GM12878 (cell line): ENCODE measurements around the gene TMEM253. TPM values are rescaled to one million over a fixed set of nuclear protein-coding genes. Genes with fewer than 3 reads are reported as not detected.

Experiments used
- ATAC-seq: fragments of 200-7000 bp; cut with Tn5 transposase; 3 replicates; pipeline ENCODE4 v1.9.1; 2020; ENCODE audit warnings: mild to moderate bottlenecking, moderate library complexity
- BruUV-seq: library from RNA; stranded (reverse); fragments of 400-500 nt; replicated peaks from 2 replicates; lab custom pipeline; 2021; lab: Mats Ljungman, UMichigan
- CTCF ChIA-PET: fragments of 300-600 bp; sonication (Branson Sonifier 250); formaldehyde crosslinking; extraction: SDS; loops from one replicate; lab custom pipeline; 2021; ENCODE audit warnings: inconsistent platforms; lab: Yijun Ruan, JAX
- POLR2A ChIA-PET: fragments of 350-600 bp; formaldehyde crosslinking; extraction: SDS; loops from one replicate; lab custom pipeline; 2021; ENCODE audit warnings: inconsistent platforms; lab: Charles Lee
- RAD21 ChIA-PET: fragments of 300-600 bp; sonication (Branson Sonifier 250); formaldehyde crosslinking; loops from one replicate; lab custom pipeline; 2023; ENCODE audit warnings: antibody characterized with exemption; ENCODE audit not compliant: unreplicated experiment; lab: Charles Lee
- SMC1A ChIA-PET: fragments of 300-600 bp; sonication (Branson Sonifier 250); formaldehyde crosslinking; loops from one replicate; lab custom pipeline; 2023; ENCODE audit not compliant: unreplicated experiment, uncharacterized antibody; lab: Charles Lee
- DNase-seq: peaks from one replicate; pipeline ENCODE4 v3.0.0-alpha.2; 2011; ENCODE audit warnings: low read depth, low spot score
- FAIRE-seq: peaks from 3 replicates; lab custom pipeline; 2011; peaks lifted over from hg19 to GRCh38; lab: Jason Lieb, UNC
- H2AFZ ChIP-seq: 2 replicates; pipeline ENCODE4 v1.6.0; 2011; ENCODE audit warnings: low read depth, low read length, control low read depth; ENCODE audit not compliant: control insufficient read depth
- H3K27ac ChIP-seq: 2 replicates; pipeline ENCODE4 v1.5.1; 2011; ENCODE audit warnings: control low read depth; ENCODE audit not compliant: control insufficient read depth, insufficient read depth
- H3K27me3 ChIP-seq, 2 experiments: replicated peaks in 1 of 2; 2 replicates each; pipeline versions ENCODE4 v1.6.0 to v1.6.1; 2011; ENCODE audit warnings: low read length in 1 of 2; ENCODE audit not compliant: control insufficient read depth in 2 of 2, insufficient read depth in 2 of 2
- H3K36me3 ChIP-seq, 2 experiments: 2 replicates each; pipeline ENCODE4 v1.5.1; 2011; ENCODE audit warnings: low read length in 1 of 2; ENCODE audit not compliant: control insufficient read depth in 2 of 2, insufficient read depth in 2 of 2
- H3K4me1 ChIP-seq: 2 replicates; pipeline ENCODE4 v1.6.1; 2011; ENCODE audit warnings: mild to moderate bottlenecking, low read length, moderate library complexity, mixed read lengths; ENCODE audit not compliant: control insufficient read depth, insufficient read depth
- H3K4me2 ChIP-seq: 2 replicates; pipeline ENCODE4 v1.6.0; 2011; ENCODE audit warnings: control low read depth; ENCODE audit not compliant: control insufficient read depth, insufficient read depth
- H3K4me3 ChIP-seq: fragments of 200-600 bp; sonication (generic); 2 replicates; pipeline ENCODE4 v1.5.1; 2016
- H3K79me2 ChIP-seq: 2 replicates; pipeline ENCODE4 v1.6.0; 2011; ENCODE audit warnings: low read length; ENCODE audit not compliant: control insufficient read depth, insufficient read depth
- H3K9ac ChIP-seq: 2 replicates; pipeline ENCODE4 v1.8.0; 2011; ENCODE audit warnings: low read length, control low read depth, mixed read lengths; ENCODE audit not compliant: control insufficient read depth, insufficient read depth
- H3K9me3 ChIP-seq: replicated peaks from 3 replicates; pipeline ENCODE4 v1.5.1; 2011; ENCODE audit warnings: mild to moderate bottlenecking, low read length; ENCODE audit not compliant: control insufficient read depth, insufficient read depth
- H4K20me1 ChIP-seq: 2 replicates; pipeline ENCODE4 v1.6.0; 2011; ENCODE audit not compliant: control insufficient read depth, insufficient read depth
- ATF7 ChIP-seq: fragments of 450-650 bp; IDR thresholded peaks from 2 replicates; pipeline ENCODE4 v1.6.1; 2016; ENCODE audit warnings: low read depth, mild to moderate bottlenecking
- ESRRA ChIP-seq: IDR thresholded peaks from 2 replicates; pipeline ENCODE4 v1.6.1; 2012; ENCODE audit warnings: mild to moderate bottlenecking, low read length, improper control_type of control experiment
- IKZF2 ChIP-seq, 2 experiments: fragments of 450-650 bp; IDR thresholded peaks; 2 replicates each; pipeline ENCODE4 v1.6.1; 2017; ENCODE audit warnings: mild to moderate bottlenecking in 2 of 2, moderate library complexity in 2 of 2
- LARP7 ChIP-seq: fragments of 450-650 bp; IDR thresholded peaks from 2 replicates; pipeline ENCODE4 v1.6.1; 2017; ENCODE audit warnings: mild to moderate bottlenecking
- MEF2A ChIP-seq: IDR thresholded peaks from 2 replicates; pipeline ENCODE4 v1.6.1; 2011; ENCODE audit warnings: low read depth, mild to moderate bottlenecking, low read length, moderate library complexity; ENCODE audit not compliant: insufficient read depth
- NFYA ChIP-seq: IDR thresholded peaks from 2 replicates; pipeline ENCODE4 v1.6.1; 2011; ENCODE audit warnings: low read depth, mild to moderate bottlenecking, low read length, improper control_type of control experiment, borderline replicate concordance
- RBBP5 ChIP-seq: fragments of 200-600 bp; sonication (generic); conservative IDR thresholded peaks from 2 replicates; pipeline ENCODE4 v1.6.1; 2016
- SP1 ChIP-seq: IDR thresholded peaks from one replicate; pipeline ENCODE4 v1.6.1; 2011; ENCODE audit warnings: low read depth, low read length
- SUPT20H ChIP-seq: IDR thresholded peaks from 2 replicates; pipeline ENCODE4 v1.6.1; 2011; ENCODE audit warnings: low read depth, mild to moderate bottlenecking, low read length, moderate library complexity, borderline replicate concordance; ENCODE audit not compliant: control insufficient read depth
- TBL1XR1 ChIP-seq: IDR thresholded peaks from 2 replicates; pipeline ENCODE4 v1.6.1; 2012; ENCODE audit warnings: low read depth, low read length, improper control_type of control experiment
- ZNF274 ChIP-seq: IDR thresholded peaks from one replicate; pipeline ENCODE4 v1.8.0; 2011; ENCODE audit not compliant: insufficient read length, insufficient read depth
- WGBS: methylation state at CpG from one replicate; pipeline ENCODE4 v1.1.6; 2016; ENCODE audit warnings: low lambda C conversion rate; ENCODE audit not compliant: insufficient replicate concordance, insufficient coverage; ENCODE audit errors: missing lambda C conversion rate; 5-methylcytosine and 5-hydroxymethylcytosine counted together
- in situ Hi-C: fragments of 300-500 bp; cut with MboI; formaldehyde crosslinking; loops from 9 replicates; pipeline ENCODE4 v1.14.3; 2018; ENCODE audit warnings: mixed read lengths
- intact Hi-C: fragments of 100-400 bp; cut with micrococcal nuclease; formaldehyde crosslinking; loops from one replicate; pipeline ENCODE4 v1.14.2; 2022; ENCODE audit not compliant: unreplicated experiment
- polyA plus RNA-seq, 11 experiments: library from polyadenylated mRNA; depleted of rRNA in 4 of 11; unstranded in 6 of 11; stranded (reverse) in 5 of 11; fragments of >200 nt; fragmentation: Nextera tagmentation in 4 of 11; fragmentation: Illumina TruSeq in 1 of 11; extraction: Ambion mirVana in 4 of 11; extraction: Trizol in 1 of 11; gene quantifications; 1 replicate in 1 of 11; 2 replicates in 10 of 11; pipeline versions ENCODE4 v1.2.1 to v1.2.3, GENCODE V29; 2011 to 2016; ENCODE audit warnings: inconsistent platforms in 2 of 11, missing spikeins in 2 of 11, low read depth in 1 of 11
- total RNA-seq, 4 experiments: library from RNA; depleted of rRNA in 3 of 4; stranded (reverse); fragments of >200 nt in 3 of 4; fragmentation: Illumina TruSeq in 1 of 4; extraction: Trizol in 1 of 4; gene quantifications; 2 replicates each; pipeline versions ENCODE4 v1.2.1 to v1.2.3, GENCODE V29; 2013 to 2021
- TF ChIP-seq, protein P1 (sequence below): fragments of 450-650 bp; IDR thresholded peaks from 2 replicates; pipeline ENCODE4 v1.6.1; 2016; ENCODE audit warnings: mild to moderate bottlenecking, moderate library complexity, borderline replicate concordance
- TF ChIP-seq, protein P2 (sequence below): fragments of 450-650 bp; IDR thresholded peaks from 2 replicates; pipeline ENCODE4 v1.6.1; 2018; ENCODE audit warnings: borderline replicate concordance, mild to moderate bottlenecking; ENCODE audit not compliant: partially characterized antibody

The TMEM253 gene
- total and polyA plus RNA-seq, 10 of the 15 experiments (the other 5 are each of a cell fraction or from before 2014, with no cell fraction given) = 0.11 to 0.48 TPM; not detected in 8

DNA sequence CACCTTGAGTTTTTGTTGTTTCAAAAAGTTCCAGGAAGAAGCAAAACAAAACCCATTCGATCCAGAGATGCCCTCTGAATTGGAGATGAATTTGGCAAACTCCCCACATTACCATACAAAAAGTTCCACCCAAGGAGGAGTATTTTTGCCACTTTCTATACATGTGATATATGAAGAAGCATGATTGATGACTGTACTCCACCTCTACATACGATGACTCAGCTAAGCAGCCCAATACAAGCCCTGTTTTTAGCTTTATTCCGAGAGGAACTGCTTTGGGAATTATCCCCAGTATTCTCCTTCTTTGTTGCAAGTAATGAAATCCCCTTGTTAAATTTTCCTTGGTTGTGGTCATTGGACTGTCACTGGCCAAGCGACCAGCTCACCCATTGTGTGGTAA lies 11.4 kb downstream of the TMEM253 start (continued):
- TF ChIP-seq, protein P1, sequence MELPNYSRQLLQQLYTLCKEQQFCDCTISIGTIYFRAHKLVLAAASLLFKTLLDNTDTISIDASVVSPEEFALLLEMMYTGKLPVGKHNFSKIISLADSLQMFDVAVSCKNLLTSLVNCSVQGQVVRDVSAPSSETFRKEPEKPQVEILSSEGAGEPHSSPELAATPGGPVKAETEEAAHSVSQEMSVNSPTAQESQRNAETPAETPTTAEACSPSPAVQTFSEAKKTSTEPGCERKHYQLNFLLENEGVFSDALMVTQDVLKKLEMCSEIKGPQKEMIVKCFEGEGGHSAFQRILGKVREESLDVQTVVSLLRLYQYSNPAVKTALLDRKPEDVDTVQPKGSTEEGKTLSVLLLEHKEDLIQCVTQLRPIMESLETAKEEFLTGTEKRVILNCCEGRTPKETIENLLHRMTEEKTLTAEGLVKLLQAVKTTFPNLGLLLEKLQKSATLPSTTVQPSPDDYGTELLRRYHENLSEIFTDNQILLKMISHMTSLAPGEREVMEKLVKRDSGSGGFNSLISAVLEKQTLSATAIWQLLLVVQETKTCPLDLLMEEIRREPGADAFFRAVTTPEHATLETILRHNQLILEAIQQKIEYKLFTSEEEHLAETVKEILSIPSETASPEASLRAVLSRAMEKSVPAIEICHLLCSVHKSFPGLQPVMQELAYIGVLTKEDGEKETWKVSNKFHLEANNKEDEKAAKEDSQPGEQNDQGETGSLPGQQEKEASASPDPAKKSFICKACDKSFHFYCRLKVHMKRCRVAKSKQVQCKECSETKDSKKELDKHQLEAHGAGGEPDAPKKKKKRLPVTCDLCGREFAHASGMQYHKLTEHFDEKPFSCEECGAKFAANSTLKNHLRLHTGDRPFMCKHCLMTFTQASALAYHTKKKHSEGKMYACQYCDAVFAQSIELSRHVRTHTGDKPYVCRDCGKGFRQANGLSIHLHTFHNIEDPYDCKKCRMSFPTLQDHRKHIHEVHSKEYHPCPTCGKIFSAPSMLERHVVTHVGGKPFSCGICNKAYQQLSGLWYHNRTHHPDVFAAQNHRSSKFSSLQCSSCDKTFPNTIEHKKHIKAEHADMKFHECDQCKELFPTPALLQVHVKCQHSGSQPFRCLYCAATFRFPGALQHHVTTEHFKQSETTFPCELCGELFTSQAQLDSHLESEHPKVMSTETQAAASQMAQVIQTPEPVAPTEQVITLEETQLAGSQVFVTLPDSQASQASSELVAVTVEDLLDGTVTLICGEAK = no peak
- TF ChIP-seq SUPT20H (no peak), RBBP5 (no peak), ZNF274 (no peak)

DNA sequence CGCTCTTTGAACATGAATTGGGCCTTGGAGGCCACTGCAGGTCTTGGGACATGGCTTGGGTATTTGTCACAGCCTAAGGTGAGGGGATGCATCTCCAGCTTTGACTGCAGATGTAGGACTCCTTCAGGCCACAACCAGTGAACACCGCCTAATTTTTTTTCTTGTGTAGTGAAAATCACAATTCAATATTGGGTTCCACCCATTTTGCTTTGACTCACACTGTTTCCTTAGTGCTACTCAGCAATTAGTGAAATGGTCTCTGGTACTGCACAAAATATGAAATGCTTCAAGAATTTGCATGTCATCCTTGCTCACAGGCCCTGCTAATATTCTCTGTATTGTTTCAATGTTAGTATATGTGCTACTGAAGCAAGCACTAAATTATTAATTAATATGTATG lies 12.5 kb downstream of the TMEM253 start:
- WGBS = 47% methylated on average over 2 of the region's 2 CpGs
- SMC1A ChIA-PET = interaction anchor here (1.0 kb wide), 1 partner anchor 10 kb away, joined by 3 read pairs; no protein-coding TSS in a partner anchor
- DNase-seq = no peak
- no peak for ATAC-seq
- Histone ChIP-seq H3K4me1 (peaks cover 20% of the 10 kb centered on the region), H3K9ac (no peak overlapping the region), H2AFZ (no peak overlapping the region), H3K79me2 (no peaks in the 10 kb centered on the region), H3K27ac (no peak overlapping the region), H3K27me3 (no peaks in the 10 kb centered on the region), H3K4me2 (no peak overlapping the region), H3K36me3 (no peaks in the 10 kb centered on the region), H4K20me1 (no peaks in the 10 kb centered on the region), H3K4me3 (no peak overlapping the region), H3K9me3 (no peaks in the 10 kb centered on the region; the same call in 2 of the 3 replicates)
- no peak for FAIRE-seq
- CTCF ChIA-PET = interaction anchor here (2.2 kb wide), 1 partner anchor 99 kb away, joined by 7 read pairs; no protein-coding TSS in a partner anchor
- intact Hi-C loops = no loop called here
- RAD21 ChIA-PET = no interaction called here
- no peak for TF ChIP-seq SP1
- TF ChIP-seq, protein P2, sequence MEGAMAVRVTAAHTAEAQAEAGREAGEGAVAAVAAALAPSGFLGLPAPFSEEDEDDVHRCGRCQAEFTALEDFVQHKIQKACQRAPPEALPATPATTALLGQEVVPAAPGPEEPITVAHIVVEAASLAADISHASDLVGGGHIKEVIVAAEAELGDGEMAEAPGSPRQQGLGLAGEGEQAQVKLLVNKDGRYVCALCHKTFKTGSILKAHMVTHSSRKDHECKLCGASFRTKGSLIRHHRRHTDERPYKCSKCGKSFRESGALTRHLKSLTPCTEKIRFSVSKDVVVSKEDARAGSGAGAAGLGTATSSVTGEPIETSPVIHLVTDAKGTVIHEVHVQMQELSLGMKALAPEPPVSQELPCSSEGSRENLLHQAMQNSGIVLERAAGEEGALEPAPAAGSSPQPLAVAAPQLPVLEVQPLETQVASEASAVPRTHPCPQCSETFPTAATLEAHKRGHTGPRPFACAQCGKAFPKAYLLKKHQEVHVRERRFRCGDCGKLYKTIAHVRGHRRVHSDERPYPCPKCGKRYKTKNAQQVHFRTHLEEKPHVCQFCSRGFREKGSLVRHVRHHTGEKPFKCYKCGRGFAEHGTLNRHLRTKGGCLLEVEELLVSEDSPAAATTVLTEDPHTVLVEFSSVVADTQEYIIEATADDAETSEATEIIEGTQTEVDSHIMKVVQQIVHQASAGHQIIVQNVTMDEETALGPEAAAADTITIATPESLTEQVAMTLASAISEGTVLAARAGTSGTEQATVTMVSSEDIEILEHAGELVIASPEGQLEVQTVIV = no peak
- TF ChIP-seq IKZF2 (IDR thresholded peaks at IDR 0.05) = no peak
- no peak for TF ChIP-seq LARP7
- TF ChIP-seq TBL1XR1 = no peak
- no peak for TF ChIP-seq ESRRA
- no peak for TF ChIP-seq MEF2A
- TF ChIP-seq ATF7 = no peak
- TF ChIP-seq RBBP5 = no peak
- no peak for TF ChIP-seq NFYA
- in situ Hi-C loops = no loop called here
- no TSS peak for BruUV-seq
- POLR2A ChIA-PET = no interaction called here
